Activated CD4-positive, CD25-positive, alpha-beta regulatory T cell treated with anti-CD3 and anti-CD28 coated beads, Interleukin-2, amount 50 U/mL, for 72 hours (primary cell): Measurements from ENCODE around the gene OR9Q1.
"Not testable (repeated sequence)": the region's sequence is repeated elsewhere in the genome, so short reads cannot be mapped to it uniquely, and the experiment has no call there.

Experiments
- DNase-seq: peaks from one replicate; pipeline ENCODE4 v3.0.0; 2021

The OR9Q1 gene, protein sequence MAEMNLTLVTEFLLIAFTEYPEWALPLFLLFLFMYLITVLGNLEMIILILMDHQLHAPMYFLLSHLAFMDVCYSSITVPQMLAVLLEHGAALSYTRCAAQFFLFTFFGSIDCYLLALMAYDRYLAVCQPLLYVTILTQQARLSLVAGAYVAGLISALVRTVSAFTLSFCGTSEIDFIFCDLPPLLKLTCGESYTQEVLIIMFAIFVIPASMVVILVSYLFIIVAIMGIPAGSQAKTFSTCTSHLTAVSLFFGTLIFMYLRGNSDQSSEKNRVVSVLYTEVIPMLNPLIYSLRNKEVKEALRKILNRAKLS

DNA sequence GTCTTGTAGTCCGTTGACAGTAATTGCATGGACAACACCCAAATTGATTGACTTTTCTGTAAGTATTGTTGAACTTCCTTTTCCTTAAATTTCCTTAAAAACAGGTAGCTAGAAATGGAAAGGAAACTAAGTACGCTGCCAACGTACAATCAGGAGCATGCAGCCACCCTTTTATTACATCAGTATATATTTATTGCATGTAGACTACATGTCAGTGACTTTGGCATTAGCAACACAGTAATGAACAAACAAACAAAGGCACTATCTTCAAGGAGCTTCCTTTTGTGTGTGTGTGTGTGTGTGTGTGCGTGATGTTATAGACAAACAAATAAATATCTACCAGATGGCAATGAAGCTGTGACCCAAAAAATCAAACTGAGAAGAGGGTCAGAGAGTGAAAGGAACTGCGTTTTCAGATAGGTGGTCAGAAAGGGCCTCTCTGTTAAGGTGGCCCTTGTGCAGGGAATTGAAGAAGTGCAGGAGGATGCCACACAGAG lies at the start of gene OR9Q1:
TSS of gene OR9Q1 (plus strand) at position 447 of the 497 bp plus-strand sequence. CDS start 155,564 bp downstream, outside the sequence.
- no peak for DNase-seq

DNA sequence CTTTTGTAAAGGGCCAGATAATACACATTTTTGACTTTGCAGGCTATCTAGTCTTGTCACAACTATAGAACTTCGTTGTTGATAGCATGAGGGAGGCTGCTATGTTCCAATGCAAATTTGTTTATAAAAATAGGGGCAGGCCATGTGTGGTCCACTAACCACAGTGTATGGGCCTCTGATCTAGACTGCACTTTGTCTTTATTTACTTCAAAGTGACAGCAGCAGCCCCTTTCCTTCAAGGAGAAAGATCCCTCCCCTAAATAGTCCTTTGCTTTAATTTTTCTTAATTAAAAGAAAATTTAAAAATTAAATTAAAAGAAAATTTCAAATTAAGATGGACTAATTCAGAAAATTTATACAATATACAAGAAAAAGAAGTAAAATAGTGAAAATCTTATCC lies 49.5 kb upstream of the OR9Q1 start:
- no peak for DNase-seq

DNA sequence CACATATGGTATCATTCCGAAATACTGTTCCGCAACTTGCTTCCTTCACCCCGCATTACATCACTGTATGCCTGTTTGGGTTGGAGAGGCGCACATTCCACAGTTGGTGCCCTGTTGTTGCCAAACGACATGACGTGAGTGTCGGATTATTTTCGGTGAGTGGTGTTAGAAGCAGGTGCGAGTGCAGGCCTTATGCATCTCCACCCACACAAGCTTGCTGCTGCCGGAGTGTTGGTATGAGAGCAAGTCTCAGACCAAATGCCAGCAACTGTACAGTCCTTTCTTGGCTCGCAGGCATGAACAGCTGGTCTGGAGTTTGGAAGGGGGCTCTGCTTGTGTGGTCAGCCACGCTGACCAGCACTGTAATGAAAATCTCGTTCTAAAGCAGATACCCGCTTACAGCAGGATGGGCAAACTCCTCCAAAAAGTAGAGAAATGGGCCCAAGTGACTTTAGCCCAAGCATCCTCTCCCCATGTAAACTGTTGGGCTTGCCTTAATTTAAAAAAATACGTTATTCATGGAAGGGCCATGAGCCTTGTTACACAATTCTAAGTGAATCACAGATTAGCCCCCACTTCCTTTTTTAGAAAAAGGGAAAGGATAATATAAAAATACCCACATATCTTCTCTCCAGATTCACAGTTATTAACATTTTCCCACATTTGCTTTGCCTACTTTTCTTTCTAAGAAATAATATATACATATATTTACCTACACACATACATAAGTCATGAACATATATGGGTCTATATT lies 48.7 kb upstream of the OR9Q1 start:
- DNase-seq = no peak

DNA sequence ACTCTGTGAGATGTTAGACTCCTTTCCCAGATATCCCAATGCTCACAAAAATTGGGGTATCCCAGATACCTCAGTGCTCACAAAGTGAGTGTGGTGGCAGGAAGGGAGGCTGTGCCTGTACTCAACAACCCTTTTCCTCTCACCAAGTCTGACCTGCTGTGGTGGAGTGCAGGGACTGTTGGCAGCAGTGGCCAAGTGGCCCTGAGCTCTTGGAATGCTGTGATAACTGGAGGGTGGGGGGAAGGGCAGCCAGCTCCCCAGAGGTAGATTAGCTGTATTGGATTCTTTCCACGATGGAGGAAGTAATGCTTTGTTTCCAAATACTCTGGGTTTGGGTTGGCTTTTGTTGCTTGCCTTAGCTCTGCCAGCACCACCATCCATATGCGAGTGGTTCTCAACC lies 46.0 kb upstream of the OR9Q1 start:
- no peak for DNase-seq

DNA sequence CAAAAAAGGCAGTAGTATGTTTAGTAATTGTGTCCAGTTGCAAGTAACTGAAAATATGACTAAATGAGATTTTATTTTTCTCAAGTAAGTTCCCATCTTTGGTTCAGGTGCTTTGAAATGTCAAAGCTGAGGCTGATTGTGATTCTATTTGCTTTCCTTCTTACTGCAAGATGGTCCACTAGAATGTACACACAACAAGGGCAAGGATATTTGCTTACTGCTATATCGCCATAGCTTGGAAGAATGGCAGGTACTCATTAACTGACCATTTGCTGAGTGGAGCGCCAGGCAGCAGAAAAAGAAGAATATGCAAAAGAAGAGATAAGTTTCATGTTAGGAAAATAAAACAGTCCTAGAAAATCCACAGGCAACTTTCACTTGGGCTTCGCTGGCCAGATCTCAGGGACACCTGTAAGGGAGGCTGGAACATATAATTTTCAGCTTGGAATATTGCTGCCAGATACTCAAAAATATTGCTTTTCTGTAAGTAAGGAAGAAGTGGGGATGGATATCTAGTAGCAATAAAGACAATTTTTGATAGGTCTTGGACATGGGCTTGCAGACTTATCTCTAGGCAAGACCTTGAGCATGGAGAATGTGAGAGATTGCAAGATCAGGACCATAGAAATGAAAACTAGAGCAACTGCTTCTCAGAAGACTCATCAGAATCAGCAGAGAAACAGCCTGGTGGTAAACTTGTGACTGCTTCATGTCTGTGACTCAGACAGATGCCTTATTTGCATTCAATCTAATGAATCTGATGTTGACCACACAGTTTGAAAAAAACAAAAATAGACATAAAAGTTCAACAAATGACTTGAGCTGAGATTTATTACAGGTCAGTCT lies 44.8 kb upstream of the OR9Q1 start:
- DNase-seq = no peak

DNA sequence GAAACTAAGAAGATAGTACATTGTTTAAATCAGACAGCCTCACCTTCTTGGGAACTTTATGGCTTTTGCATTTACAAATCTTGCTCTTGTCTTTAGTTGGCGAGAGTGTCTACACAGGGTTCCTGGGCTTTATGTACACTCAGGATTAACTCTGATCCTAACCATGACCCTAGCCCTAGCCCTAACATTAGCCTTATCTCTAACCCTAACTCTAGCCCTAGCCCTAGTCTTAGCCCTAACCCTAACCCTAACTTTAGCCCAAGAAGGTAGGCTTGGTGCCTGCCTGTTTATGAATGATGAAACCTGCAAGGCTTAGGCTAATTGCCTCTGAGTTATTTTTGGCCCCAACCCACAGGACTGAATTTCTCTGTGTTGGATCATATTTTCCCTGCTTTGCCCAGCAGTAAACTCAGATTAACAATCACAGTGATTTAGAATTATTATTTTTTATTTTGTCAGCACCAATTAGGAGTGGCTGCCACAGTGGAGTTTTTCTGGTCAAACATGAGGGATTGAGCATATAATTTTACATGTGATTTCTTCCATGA lies 44.1 kb upstream of the OR9Q1 start:
- no peak for DNase-seq

DNA sequence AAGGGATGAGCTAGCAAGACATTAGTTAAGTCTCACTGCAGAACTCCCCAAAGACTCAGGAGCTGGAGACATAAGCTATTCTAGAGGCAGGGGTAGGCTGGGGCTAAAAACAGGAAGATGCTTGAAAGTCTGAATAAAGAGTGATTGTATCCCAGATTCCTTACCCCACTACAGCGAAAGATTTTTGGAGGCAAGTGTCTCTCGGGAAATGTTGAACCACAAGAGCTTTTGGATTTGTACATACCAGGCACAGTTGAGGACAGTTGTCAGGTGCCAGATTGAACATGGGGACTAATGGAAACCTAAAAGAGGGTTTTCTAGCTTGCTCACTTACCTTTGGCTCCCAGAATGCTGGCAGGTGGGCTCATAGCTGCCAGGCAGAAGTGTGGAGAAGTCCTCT lies 43.5 kb upstream of the OR9Q1 start:
- no peak for DNase-seq

DNA sequence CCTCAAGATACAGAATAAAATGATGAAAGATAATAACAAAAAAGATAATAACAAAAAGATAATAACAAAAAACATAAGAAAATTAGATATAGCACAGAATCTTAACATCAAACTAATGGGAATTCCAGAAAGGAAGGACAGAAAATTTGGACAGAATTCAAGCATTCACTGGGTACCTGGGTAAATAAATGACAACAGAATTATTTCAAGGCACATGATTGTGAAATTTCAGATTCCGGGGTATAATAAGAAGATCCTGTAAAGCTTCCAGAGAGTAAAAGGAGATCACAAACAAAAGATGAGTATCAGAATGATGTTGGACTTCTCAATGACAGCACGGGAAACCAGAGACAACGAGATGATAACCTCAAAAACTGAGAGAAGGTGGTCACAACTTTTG lies 42.1 kb upstream of the OR9Q1 start:
- DNase-seq = no peak

DNA sequence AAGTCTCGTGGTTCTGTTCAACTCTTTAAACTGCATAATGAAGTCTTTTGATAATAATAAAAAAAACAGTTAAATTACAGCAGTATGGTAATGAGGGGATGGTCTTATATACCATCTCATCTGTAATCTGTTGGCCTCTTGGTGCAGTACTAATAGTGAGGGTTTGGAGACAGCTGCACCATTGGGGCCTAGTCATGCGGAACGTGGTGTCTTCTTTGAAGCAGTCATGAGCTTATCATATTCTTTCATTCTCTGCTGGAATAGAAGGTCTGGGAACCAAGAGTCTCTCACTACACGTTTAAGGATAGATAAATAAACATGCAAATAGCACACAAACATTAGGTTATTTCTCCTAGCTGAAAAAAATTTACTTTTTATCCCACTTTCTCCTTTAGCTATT lies 40.9 kb upstream of the OR9Q1 start:
- DNase-seq = no peak

DNA sequence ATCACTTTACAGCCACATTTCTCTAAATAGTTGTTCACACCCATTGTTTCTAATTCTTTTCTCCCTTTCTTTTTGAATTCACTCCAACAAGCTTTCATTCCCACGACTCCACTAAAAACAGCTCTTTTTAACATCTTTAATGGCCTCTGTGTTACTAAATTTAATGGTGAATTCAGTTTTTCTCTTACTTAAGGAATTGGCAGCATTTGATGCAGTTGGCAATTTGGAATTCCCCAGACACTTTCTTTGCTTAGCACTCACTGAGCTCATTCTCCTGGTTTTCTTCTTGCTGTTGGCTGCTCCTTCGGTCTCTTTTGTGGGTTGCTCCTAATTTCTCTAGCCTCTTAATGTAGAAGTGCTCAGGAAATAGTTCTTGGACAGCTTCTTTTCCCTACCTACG lies 40.5 kb upstream of the OR9Q1 start:
- DNase-seq = no peak

DNA sequence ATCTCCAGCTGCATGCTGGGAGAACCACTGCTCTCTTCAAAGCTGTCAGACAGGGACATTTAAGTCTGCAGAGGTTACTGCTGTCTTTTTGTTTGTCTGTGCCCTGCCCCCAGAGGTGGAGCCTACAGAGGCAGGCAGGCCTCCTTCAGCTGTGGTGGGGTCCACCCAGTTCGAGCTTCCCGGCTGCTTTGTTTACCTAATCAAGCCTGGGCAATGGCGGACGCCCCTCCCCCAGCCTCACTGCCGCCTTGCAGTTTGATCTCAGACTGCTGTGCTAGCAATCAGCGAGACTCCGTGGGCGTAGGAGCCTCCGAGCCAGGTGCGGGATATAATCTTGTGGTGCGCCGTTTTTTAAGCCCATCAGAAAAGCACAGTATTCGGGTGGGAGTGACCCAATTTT lies 24.2 kb upstream of the OR9Q1 start:
- DNase-seq = not testable (repeated sequence)

DNA sequence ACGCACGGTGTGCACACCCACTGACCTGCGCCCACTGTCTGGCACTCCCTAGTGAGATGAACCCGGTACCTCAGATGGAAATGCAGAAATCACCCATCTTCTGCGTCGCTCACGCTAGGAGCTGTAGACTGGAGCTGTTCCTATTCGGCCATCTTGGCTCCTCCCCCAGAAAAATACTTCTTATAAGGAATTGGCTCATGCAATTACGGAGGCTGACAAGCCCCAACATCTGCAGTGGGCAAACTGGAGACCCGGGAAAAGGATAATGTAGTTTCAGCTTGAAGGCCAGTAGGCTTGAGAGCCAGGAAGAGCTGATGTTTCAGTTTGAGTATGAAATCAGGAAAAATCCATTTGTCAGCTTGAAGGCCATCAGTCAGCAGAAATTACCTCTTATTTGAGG lies 23.7 kb upstream of the OR9Q1 start:
- DNase-seq = not testable (repeated sequence)

DNA sequence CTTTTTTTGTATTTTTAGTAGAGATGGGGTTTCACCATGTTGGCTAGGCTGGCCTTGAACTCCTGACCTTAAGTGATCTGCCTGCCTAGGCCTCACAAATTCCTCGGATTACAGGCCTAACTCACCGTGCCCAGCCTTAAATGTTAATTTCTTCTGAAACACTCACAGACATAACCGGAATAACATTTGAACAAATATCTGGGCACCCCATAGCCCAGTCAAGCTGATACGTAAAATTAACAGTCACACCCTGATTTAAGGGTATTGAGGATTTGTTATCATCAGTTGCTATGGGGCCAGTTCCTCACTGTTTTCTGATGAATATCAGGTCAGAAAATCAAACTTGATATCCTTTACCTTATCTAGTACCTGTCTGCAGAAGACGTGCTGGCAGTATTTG lies 23.0 kb upstream of the OR9Q1 start:
- DNase-seq = no peak

DNA sequence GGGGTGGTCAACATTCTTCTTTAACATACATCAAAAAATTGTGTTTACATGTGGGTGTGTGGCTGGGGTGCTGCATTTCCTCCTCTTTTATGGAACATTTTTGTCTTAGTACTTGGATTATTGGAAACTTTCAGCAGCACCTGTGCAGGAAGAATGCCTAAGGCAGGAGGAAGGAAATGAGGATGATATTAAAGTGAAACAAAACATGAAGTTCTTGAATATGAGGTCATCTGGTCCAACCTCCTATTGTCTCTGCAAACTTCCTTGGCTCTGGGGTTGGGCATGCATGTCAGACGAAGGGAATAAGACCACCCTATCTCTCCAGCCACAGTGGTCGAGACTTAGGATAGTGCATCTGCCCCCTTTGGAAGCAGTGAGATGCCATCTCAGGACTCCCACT lies 20.6 kb upstream of the OR9Q1 start:
- DNase-seq = no peak

DNA sequence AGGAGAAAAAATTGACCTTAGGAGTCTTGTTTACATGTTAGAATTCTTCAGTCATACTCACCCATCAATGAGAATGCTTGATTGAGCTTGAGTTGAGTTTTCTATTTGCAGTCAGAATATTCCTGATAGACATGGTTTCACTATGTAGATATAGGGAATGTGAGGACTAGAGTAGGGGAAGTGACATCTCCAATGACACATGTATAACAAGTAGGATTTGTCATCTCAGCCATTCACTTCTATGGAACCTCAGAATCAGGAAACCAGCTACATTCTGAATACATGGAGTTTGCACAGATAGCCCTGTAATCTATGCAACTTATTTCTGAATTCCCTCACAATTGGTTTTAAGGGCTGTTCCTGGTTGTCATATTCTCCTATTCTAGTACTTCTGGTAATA lies 20.1 kb upstream of the OR9Q1 start:
- DNase-seq = no peak

DNA sequence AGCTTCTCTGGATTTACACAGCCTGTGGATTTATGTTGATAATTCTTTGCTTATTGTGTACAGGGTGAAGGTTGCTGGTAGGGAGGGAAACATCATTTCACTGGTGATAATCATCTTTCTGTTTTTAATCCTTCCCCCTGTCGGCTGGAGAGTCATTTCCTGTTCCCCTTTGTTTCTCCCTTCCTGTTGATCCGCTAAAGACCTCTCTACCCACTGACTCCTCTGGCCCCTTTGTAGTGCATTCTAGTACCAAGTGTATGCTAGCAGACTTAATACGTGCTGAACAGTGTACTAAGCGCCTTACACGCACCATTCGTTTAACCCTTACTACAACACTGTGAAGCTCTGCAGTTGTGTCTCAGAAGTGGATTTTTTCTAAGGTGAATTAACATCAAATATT lies 19.0 kb upstream of the OR9Q1 start:
- no peak for DNase-seq

DNA sequence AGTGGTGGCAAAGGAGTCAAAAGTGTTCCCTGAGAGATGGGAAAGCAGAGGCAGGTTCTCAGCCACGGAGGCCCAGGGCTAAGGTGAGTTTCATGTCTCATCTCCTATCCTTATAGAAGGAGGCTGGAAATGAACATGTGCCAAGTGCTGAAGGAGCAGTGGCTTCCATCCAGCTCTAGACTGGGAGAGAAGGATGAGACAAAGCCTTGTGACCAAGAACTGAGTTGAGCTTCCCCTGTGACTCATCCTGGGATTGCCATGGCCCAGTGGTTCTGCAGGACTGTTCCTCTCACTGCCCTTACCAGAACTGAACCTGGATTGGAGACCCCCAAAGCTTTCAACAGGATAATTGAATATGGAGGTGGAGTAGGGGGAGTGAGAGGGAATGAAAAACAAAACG lies 16.7 kb upstream of the OR9Q1 start:
- no peak for DNase-seq

DNA sequence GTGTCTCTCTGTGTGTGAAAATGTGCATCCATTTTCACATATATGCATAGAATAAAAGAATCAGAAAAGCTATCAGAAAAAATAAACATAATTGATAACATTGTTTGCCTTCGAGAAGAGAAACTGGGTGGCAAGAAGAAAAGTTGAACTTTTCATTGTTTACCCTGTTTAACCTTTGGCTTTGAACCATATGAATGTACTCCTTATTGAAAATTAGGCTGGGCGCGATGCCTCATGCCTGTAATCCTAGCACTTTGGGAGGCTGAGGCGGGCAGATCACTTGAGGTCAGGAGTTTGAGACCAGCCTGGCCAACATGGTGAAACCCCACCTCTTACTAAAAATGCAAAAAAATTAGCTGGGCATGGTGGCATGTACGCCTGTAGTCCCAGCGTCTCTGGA lies 11.9 kb upstream of the OR9Q1 start:
- no peak for DNase-seq

DNA sequence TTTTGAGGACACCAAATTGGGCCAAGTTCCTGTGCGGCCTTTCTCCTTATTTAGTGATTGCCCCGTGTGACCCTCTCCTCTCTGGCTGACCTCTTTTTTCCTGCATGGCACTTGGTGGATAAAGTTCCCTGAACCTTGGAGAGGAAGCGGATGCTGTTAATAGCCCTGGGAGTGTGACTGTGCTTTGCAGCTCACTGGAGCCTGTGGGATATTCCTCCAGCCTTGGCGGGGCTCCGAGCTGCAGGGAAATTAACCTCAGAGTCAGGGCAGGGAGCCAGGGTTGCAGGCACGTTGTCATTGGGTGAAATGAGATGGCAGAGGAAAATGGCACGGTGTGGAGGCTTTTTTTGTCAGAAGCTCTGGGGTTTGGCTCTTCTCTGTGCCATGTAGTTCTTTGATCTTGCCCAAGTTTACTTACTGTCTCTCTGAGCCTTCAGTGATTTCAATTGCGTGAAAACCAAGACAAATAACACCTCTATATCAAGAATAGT lies 965 bp downstream of the OR9Q1 start:
- no peak for DNase-seq

DNA sequence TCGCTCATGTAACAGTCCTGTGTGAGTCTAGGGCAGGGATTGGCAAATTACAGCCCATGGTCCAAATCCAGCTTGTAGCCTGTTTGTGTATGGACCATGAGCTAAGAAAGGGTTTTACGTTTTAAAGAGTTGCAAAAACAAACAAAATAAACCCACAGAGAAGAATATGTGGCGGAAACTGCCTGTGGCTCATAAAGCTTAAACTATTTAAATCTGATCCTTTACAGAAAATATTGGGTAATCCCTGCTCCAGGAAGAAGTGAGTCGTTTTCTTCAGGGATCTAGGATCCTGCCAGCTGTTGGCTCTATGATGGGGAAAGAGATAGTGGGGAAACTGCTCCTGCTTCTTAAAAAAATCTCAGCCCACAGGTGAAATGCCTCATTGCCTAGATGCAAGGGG lies 3.7 kb downstream of the OR9Q1 start:
- DNase-seq = no peak

DNA sequence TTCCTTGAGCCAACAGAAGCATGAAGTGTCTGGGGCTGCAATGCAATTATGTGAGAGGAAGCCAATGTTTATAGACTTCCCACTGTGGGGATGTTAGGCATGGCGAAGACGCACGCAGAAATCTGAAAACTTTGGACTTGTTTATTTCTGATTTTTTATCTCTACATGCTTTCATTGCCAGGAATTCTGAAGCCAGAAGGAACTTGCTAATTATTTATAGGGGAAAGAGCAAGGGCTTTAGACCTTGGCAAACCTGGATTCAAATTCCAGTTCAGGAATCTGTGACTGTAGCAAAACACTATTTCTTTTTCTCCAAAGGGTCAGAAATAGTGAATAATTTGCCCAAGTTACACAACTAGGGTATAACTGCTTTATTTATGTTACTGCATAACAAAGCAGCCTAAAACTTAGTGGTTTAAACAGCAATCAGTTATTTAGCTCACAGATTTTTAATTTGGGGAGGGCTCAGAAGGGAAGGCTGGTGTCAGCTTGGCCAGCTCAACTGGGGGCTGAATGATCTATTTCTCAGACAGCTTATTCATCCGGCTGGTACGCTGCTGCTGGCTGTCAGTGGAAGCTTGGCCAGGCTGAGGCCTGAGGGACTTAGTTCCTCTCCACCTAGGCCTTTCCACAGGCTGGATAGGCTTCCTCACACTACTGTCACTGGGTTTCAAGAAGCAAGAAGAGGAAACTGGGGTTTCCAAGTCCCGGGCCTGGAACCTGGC lies 5.2 kb downstream of the OR9Q1 start:
- no peak for DNase-seq

DNA sequence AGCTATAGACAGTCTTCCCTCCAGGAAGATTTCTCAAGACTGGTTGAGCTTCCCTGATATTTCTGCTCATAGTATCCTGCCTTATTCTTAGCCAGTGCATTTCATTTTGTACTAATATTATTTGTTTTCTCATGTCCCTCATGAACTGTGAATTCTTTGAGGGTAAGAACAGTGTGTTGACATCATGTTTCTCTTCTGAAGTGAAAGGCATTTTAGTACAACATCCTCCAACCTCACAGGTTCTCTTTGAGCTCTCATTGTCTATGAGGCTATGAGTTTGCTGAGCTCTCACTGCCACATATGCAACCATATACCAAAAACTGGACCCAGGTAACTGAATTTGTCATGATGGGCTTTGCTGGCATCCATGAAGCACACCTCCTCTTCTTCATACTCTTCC lies 7.0 kb downstream of the OR9Q1 start, which contains the start of gene OR6Q1:
TSS of gene OR6Q1 (plus strand) at position 301 of the 400 bp plus-strand sequence. CDS start at position 301, 0 bp downstream.
- DNase-seq = no peak
